A673 (cell line): ENCODE measurements around the gene NRIP3. TPM values are rescaled to one million over a fixed set of nuclear protein-coding genes. Genes with fewer than 3 reads are reported as not detected.

Experiments used
- BruUV-seq: library from RNA; stranded (reverse); fragments of 400-500 nt; replicated peaks from 2 replicates; lab custom pipeline; 2021; lab: Mats Ljungman, UMichigan
- CTCF ChIA-PET: fragments of 300-600 bp; sonication (Branson Sonifier 250); formaldehyde crosslinking; loops from one replicate; lab custom pipeline; 2022; ENCODE audit warnings: antibody characterized with exemption; lab: Charles Lee
- POLR2A ChIA-PET: fragments of 300-600 bp; sonication (Branson Sonifier 250); formaldehyde crosslinking; loops from one replicate; lab custom pipeline; 2022; ENCODE audit warnings: antibody characterized with exemption; ENCODE audit not compliant: low non-redundant PET; lab: Charles Lee
- DNase-seq: peaks from one replicate; pipeline ENCODE4 v3.0.0-alpha.2; 2015; ENCODE audit warnings: low spot score
- H3K27ac ChIP-seq: fragments of 200-600 bp; sonication (generic); 2 replicates; pipeline ENCODE4 v1.5.1; 2016; ENCODE audit warnings: mixed run types, low read depth, mild to moderate bottlenecking, mixed read lengths, antibody characterized with exemption, low read length; ENCODE audit not compliant: poor library complexity, severe bottlenecking
- H3K27me3 ChIP-seq: fragments of 200-600 bp; sonication (generic); replicated peaks from 2 replicates; pipeline ENCODE4 v1.6.1; 2017; ENCODE audit warnings: mixed run types, low read depth, mild to moderate bottlenecking, mixed read lengths, antibody characterized with exemption, low read length; ENCODE audit not compliant: insufficient read depth, poor library complexity
- H3K36me3 ChIP-seq: fragments of 200-600 bp; sonication (generic); 2 replicates; pipeline ENCODE4 v1.6.1; 2016; ENCODE audit warnings: mixed run types, mild to moderate bottlenecking, mixed read lengths, antibody characterized with exemption, low read length; ENCODE audit not compliant: insufficient read depth, poor library complexity, severe bottlenecking
- H3K4me1 ChIP-seq: fragments of 200-600 bp; sonication (generic); 2 replicates; pipeline ENCODE4 v1.6.1; 2017; ENCODE audit warnings: mixed run types, mild to moderate bottlenecking, mixed read lengths, antibody characterized with exemption, low read length; ENCODE audit not compliant: insufficient read depth, poor library complexity, severe bottlenecking
- H3K4me3 ChIP-seq: fragments of 200-600 bp; sonication (generic); 2 replicates; pipeline ENCODE4 v1.5.1; 2016; ENCODE audit warnings: low read depth, mixed run types, mild to moderate bottlenecking, mixed read lengths, low read length; ENCODE audit not compliant: poor library complexity, severe bottlenecking
- H3K9me3 ChIP-seq: fragments of 200-600 bp; sonication (generic); 2 replicates; pipeline ENCODE4 v1.6.1; 2016; ENCODE audit warnings: mixed run types, low read depth, mild to moderate bottlenecking, mixed read lengths, antibody characterized with exemption, low read length; ENCODE audit not compliant: poor library complexity, severe bottlenecking
- EZH2 ChIP-seq: fragments of 200-600 bp; sonication (generic); IDR thresholded peaks from 2 replicates; pipeline ENCODE4 v1.6.1; 2017; ENCODE audit warnings: borderline replicate concordance, low read depth, mild to moderate bottlenecking, mixed read lengths, antibody characterized with exemption, low read length; ENCODE audit not compliant: poor library complexity, severe bottlenecking
- intact Hi-C: fragments of 100-400 bp; cut with micrococcal nuclease; formaldehyde crosslinking; loops from one replicate; pipeline ENCODE4 v1.10.0; 2022; ENCODE audit not compliant: unreplicated experiment
- total RNA-seq: library from RNA; stranded (reverse); gene quantifications from 2 replicates; pipeline ENCODE4 v1.2.3, GENCODE V29; 2021
- TF ChIP-seq, protein P1 (sequence below): fragments of 300-800, 200-600 bp; sonication (generic); conservative IDR thresholded peaks from 2 replicates; pipeline ENCODE4 v1.5.1; 2017; ENCODE audit warnings: low read depth, mild to moderate bottlenecking, antibody characterized with exemption, low read length, moderate library complexity, mixed read lengths

The NRIP3 gene
- total RNA-seq, 1 experiment from 2014 or later, result 2.2 TPM

DNA sequence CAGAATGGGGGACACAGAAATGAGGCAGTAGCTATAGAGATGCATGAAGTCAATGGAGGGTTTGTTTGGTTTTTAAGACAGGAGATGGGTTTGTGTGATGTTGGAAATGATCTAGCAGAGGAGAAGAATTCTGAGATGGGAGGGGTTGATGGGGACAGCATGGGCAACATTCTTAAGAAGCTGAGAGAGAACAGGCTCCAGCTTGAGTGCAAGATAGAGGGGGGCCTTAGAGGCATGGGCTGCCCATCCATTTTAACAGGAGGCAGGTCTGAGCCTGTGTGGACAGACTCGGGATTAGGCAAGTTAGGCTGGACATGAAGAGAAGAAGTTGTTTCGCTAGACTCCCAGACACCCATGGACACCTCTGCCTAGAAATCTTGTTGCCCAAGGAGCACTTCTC is 37.9 kb upstream of the NRIP3 start:
- BruUV-seq, result no TSS peak
- ChIA-PET CTCF (no interaction called here), POLR2A (no interaction called here)
- TF ChIP-seq, protein P1, sequence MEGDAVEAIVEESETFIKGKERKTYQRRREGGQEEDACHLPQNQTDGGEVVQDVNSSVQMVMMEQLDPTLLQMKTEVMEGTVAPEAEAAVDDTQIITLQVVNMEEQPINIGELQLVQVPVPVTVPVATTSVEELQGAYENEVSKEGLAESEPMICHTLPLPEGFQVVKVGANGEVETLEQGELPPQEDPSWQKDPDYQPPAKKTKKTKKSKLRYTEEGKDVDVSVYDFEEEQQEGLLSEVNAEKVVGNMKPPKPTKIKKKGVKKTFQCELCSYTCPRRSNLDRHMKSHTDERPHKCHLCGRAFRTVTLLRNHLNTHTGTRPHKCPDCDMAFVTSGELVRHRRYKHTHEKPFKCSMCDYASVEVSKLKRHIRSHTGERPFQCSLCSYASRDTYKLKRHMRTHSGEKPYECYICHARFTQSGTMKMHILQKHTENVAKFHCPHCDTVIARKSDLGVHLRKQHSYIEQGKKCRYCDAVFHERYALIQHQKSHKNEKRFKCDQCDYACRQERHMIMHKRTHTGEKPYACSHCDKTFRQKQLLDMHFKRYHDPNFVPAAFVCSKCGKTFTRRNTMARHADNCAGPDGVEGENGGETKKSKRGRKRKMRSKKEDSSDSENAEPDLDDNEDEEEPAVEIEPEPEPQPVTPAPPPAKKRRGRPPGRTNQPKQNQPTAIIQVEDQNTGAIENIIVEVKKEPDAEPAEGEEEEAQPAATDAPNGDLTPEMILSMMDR, result no peak
- no peak for TF ChIP-seq EZH2
- H3K36me3 ChIP-seq, result no peaks in the 10 kb centered on the region
- intact Hi-C loops, result no loop called here
- no peak for DNase-seq
- H3K4me3 ChIP-seq, result no peak overlapping the region
- peaks cover 4% of the 10 kb centered on the region for H3K27me3 ChIP-seq
- no peak overlapping the region for H3K27ac ChIP-seq
- H3K9me3 ChIP-seq, result no peaks in the 10 kb centered on the region
- no peaks in the 10 kb centered on the region for H3K4me1 ChIP-seq

DNA sequence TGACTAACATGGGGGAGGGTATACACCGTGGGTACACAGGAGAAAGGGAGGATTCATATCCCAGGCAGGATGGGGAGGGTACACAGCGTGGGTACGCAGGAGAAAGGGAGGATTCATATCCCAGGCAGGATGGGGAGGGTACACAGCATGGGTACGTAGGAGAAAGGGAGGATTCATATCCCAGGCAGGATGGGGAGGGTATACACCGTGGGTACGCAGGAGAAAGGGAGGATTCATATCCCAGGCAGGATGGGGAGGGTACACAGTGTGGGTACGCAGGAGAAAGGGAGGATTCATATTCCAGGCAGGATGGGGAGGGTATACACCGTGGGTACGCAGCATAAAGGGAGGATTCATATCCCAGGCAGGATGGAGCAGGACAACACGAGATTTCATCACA is 36.6 kb upstream of the NRIP3 start:
- intact Hi-C loops, result no loop called here
- Histone ChIP-seq H3K9me3 (no peaks in the 10 kb centered on the region), H3K27me3 (peaks cover 4% of the 10 kb centered on the region), H3K27ac (no peak overlapping the region), H3K36me3 (no peaks in the 10 kb centered on the region), H3K4me1 (no peaks in the 10 kb centered on the region), H3K4me3 (no peak overlapping the region)
- no peak for DNase-seq
- no TSS peak for BruUV-seq
- TF ChIP-seq EZH2, result no peak
- TF ChIP-seq, protein P1, result no peak
- CTCF ChIA-PET, result no interaction called here
- POLR2A ChIA-PET, result no interaction called here

DNA sequence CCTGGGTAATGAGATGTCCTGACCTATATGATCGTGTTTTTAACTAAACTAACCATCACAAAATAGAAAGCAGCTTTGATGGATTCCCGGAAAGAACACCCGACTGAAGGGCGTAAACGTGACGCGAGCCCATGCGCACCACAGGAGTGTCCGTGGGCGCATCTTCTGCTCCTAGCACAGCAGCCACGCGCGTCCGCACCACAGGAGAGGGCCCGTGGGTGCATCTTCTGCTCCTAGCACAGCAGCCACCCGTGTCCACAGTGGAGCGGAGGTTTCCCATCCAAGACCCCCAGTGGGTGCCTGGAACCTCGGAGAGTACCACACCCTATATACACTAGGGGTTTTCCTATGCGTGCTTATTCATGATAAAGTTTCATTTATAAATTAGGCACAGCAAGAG is 36.1 kb upstream of the NRIP3 start:
- Histone ChIP-seq H3K9me3 (no peaks in the 10 kb centered on the region), H3K36me3 (no peaks in the 10 kb centered on the region), H3K27me3 (peaks cover 4% of the 10 kb centered on the region), H3K27ac (no peak overlapping the region), H3K4me1 (no peaks in the 10 kb centered on the region), H3K4me3 (no peak overlapping the region)
- no TSS peak for BruUV-seq
- POLR2A ChIA-PET, result no interaction called here
- intact Hi-C loops, result no loop called here
- CTCF ChIA-PET, result no interaction called here
- no peak for DNase-seq
- TF ChIP-seq, protein P1, result no peak
- no peak for TF ChIP-seq EZH2
